K562 (cell line): Measurements from ENCODE around the gene DRC1. TPM values are rescaled to one million over a fixed set of nuclear protein-coding genes. Genes with fewer than 3 reads are reported as not detected.

Experiments
- ATAC-seq: fragments of 200-7000 bp; cut with Tn5 transposase; 3 replicates; pipeline ENCODE4 v1.9.1; 2020; ENCODE audit warnings: moderate library complexity
- BruUV-seq: library from RNA; stranded (reverse); fragments of 400-500 nt; replicated peaks from 2 replicates; lab custom pipeline; 2021; lab: Mats Ljungman, UMichigan
- CTCF ChIA-PET: fragments of 300-600 bp; formaldehyde crosslinking; extraction: SDS; loops from one replicate; lab custom pipeline; 2021; ENCODE audit warnings: low intra/inter-chr PET ratio; lab: Yijun Ruan, JAX
- POLR2A ChIA-PET: fragments of 300-600, 350-650 bp; sonication (Branson Sonifier 250); formaldehyde crosslinking; extraction: SDS; loops from one replicate; lab custom pipeline; 2021; ENCODE audit warnings: antibody characterized with exemption, inconsistent platforms; lab: Yijun Ruan, JAX
- DNase-seq, 4 experiments: peaks; one replicate each; pipeline versions ENCODE4 v3.0.0 to v3.0.0-alpha.2; 2011 to 2018; ENCODE audit warnings: low spot score in 3 of 4, mixed read lengths in 3 of 4; ENCODE audit errors: extremely low read depth in 1 of 4
- FAIRE-seq: peaks from 2 replicates; lab custom pipeline; 2011; peaks lifted over from hg19 to GRCh38; lab: Jason Lieb, UNC
- H2AFZ ChIP-seq: 2 replicates; pipeline ENCODE4 v1.6.0; 2011; ENCODE audit warnings: low read depth, low read length, control low read depth, inconsistent platforms
- H3K27ac ChIP-seq: fragments of 200-600 bp; 3 replicates; pipeline ENCODE4 v1.8.0; 2011; ENCODE audit warnings: low read depth, mild to moderate bottlenecking, control low read depth, inconsistent platforms, low read length, moderate library complexity, mixed read lengths; ENCODE audit errors: extremely low read depth
- H3K27me3 ChIP-seq, 2 experiments: fragments of 300-600 bp in 1 of 2; 2 replicates in 1 of 2; 3 replicates in 1 of 2; pipeline versions ENCODE4 v1.6.0 to v1.8.0; 2011; ENCODE audit warnings: inconsistent platforms in 2 of 2, low read length in 2 of 2, mild to moderate bottlenecking in 1 of 2, mixed read lengths in 1 of 2, moderate library complexity in 1 of 2; ENCODE audit not compliant: control insufficient read depth in 2 of 2, insufficient read depth in 2 of 2
- H3K36me3 ChIP-seq: fragments of 300-600 bp; 3 replicates; pipeline ENCODE4 v1.8.0; 2011; ENCODE audit warnings: mild to moderate bottlenecking, low read length, inconsistent platforms; ENCODE audit not compliant: control insufficient read depth, insufficient read depth
- H3K4me1 ChIP-seq, 2 experiments: fragments of 200-600 bp in 1 of 2; replicated peaks in 1 of 2; 2 replicates in 1 of 2; 3 replicates in 1 of 2; pipeline versions ENCODE4 v1.5.1 to v1.8.0; 2011; ENCODE audit warnings: inconsistent platforms in 2 of 2, low read length in 2 of 2, mild to moderate bottlenecking in 1 of 2, mixed read lengths in 1 of 2, moderate library complexity in 1 of 2; ENCODE audit not compliant: control insufficient read depth in 2 of 2, insufficient read depth in 2 of 2
- H3K4me2 ChIP-seq: 2 replicates; pipeline ENCODE4 v1.6.1; 2011; ENCODE audit warnings: low read length, control low read depth, inconsistent platforms, mixed read lengths; ENCODE audit not compliant: insufficient read depth
- H3K4me3 ChIP-seq: fragments of 200-600 bp; sonication (generic), shearing (Covaris generic); 2 replicates; pipeline ENCODE4 v1.5.1; 2016; ENCODE audit warnings: control low read depth, inconsistent platforms
- H3K79me2 ChIP-seq: fragments of 200-600 bp; 3 replicates; pipeline ENCODE4 v1.8.0; 2011; ENCODE audit warnings: low read length, inconsistent platforms; ENCODE audit not compliant: control insufficient read depth, insufficient read depth
- H3K9ac ChIP-seq, 2 experiments: 2 replicates each; pipeline versions ENCODE4 v1.6.0 to v1.6.1; 2011; ENCODE audit warnings: low read depth in 2 of 2, low read length in 2 of 2, control low read depth in 1 of 2, inconsistent platforms in 1 of 2, mild to moderate bottlenecking in 1 of 2, mixed read lengths in 1 of 2; ENCODE audit not compliant: insufficient read depth in 1 of 2
- H3K9me1 ChIP-seq: one replicate; pipeline ENCODE4 v1.6.0; 2011; ENCODE audit warnings: inconsistent platforms, mild to moderate bottlenecking, low read length, moderate library complexity; ENCODE audit not compliant: control insufficient read depth, insufficient read depth
- H3K9me3 ChIP-seq: replicated peaks from 2 replicates; pipeline ENCODE4 v1.5.1; 2011; ENCODE audit warnings: low read depth, low read length, inconsistent platforms; ENCODE audit not compliant: control insufficient read depth, insufficient read depth
- H4K20me1 ChIP-seq: replicated peaks from 2 replicates; pipeline ENCODE4 v1.6.1; 2011; ENCODE audit warnings: low read length, inconsistent platforms, mixed read lengths; ENCODE audit not compliant: control insufficient read depth, insufficient read depth
- ATF4 ChIP-seq: fragments of 450-650 bp; formaldehyde crosslinking; IDR thresholded peaks from 2 replicates; pipeline ENCODE4 v1.4.0; 2022; ENCODE audit warnings: mild to moderate bottlenecking, moderate library complexity
- CTCF ChIP-seq, 3 experiments: IDR thresholded peaks in 2 of 3; conservative IDR thresholded peaks in 1 of 3; 2 replicates each; pipeline ENCODE4 v1.5.1; 2011 to 2012; ENCODE audit warnings: low read length in 3 of 3, mild to moderate bottlenecking in 3 of 3, control low read depth in 2 of 3, improper control_type of control experiment in 1 of 3, inconsistent platforms in 1 of 3, low read depth in 1 of 3, mixed read lengths in 1 of 3, moderate library complexity in 1 of 3; ENCODE audit not compliant: insufficient read depth in 2 of 3
- ID3 ChIP-seq, 2 experiments: fragments of 250-450 bp in 1 of 2; fragments of 450-650 bp in 1 of 2; sonication (Bioruptor Pico) in 1 of 2; IDR thresholded peaks; 2 replicates each; pipeline versions ENCODE4 v1.6.1 to v1.8.0; 2016 to 2021; ENCODE audit warnings: mild to moderate bottlenecking in 2 of 2, moderate library complexity in 2 of 2, missing compliant biosample characterization in 1 of 2, missing genetic modification characterization in 1 of 2
- KHSRP ChIP-seq: fragments of 450-650 bp; IDR thresholded peaks from 2 replicates; pipeline ENCODE4 v1.6.1; 2017
- PKNOX1 ChIP-seq: fragments of 450-650 bp; IDR thresholded peaks from 2 replicates; pipeline ENCODE4 v1.6.1; 2016
- SAFB2 ChIP-seq: fragments of 200-400 bp; formaldehyde crosslinking; IDR thresholded peaks from 2 replicates; pipeline ENCODE4 v1.6.1; 2018; ENCODE audit warnings: borderline replicate concordance, low read length, low read depth, moderate library complexity; ENCODE audit not compliant: severe bottlenecking
- SNRNP70 ChIP-seq: fragments of 200-400 bp; formaldehyde crosslinking; optimal IDR thresholded peaks from 2 replicates; pipeline ENCODE3; 2017; ENCODE audit warnings: low read depth, low read length
- STAT5A ChIP-seq: IDR thresholded peaks from 2 replicates; pipeline ENCODE4 v1.6.1; 2012; ENCODE audit warnings: low read length, inconsistent platforms, borderline replicate concordance
- TOE1 ChIP-seq, 2 experiments: fragments of 450-650 bp in 1 of 2; sonication (generic) in 1 of 2; formaldehyde crosslinking in 1 of 2; IDR thresholded peaks; 2 replicates each; pipeline versions ENCODE4 v1.7.1 to v1.8.0; 2016 to 2022; ENCODE audit warnings: borderline replicate concordance in 2 of 2, mild to moderate bottlenecking in 2 of 2, antibody characterized with exemption in 1 of 2, inconsistent platforms in 1 of 2, low read depth in 1 of 2, missing genetic modification reagents in 1 of 2, moderate library complexity in 1 of 2
- ZBTB33 ChIP-seq: sonication (generic); formaldehyde crosslinking; IDR thresholded peaks from 2 replicates; pipeline ENCODE4 v1.8.1; 2023; ENCODE audit warnings: mild to moderate bottlenecking, missing genetic modification reagents
- ZNF134 ChIP-seq: fragments of 250-450 bp; sonication (Bioruptor Pico); conservative IDR thresholded peaks from 2 replicates; pipeline ENCODE4 v1.4.0; 2020
- ZNF41 ChIP-seq: fragments of 250-450 bp; sonication (Bioruptor Pico); conservative IDR thresholded peaks from 2 replicates; pipeline ENCODE4 v1.4.0; 2020; ENCODE audit warnings: mild to moderate bottlenecking
- WGBS: fragments of 100-300 bp; shearing (Covaris generic); methylation state at CpG from one replicate; pipeline ENCODE4 v1.1.6; 2016; ENCODE audit warnings: low coverage, mixed read lengths; ENCODE audit not compliant: insufficient coverage; ENCODE audit errors: missing lambda C conversion rate; 5-methylcytosine and 5-hydroxymethylcytosine counted together
- in situ Hi-C: fragments of 300-500 bp; cut with MboI; formaldehyde crosslinking; loops from 4 replicates; pipeline ENCODE4 v1.15.0; 2018; ENCODE audit warnings: inconsistent platforms, mixed read lengths
- intact Hi-C: fragments of 100-400 bp; cut with micrococcal nuclease; formaldehyde crosslinking; loops from 2 replicates; pipeline ENCODE4 v1.14.2; 2022
- polyA plus RNA-seq, 8 experiments: library from polyadenylated mRNA; depleted of rRNA in 4 of 8; stranded (reverse) in 5 of 8; unstranded in 3 of 8; fragments of >200 nt; fragmentation: Nextera tagmentation in 2 of 8; fragmentation: Illumina TruSeq in 1 of 8; extraction: Ambion mirVana in 2 of 8; extraction: Trizol in 1 of 8; gene quantifications; 2 replicates each; pipeline versions ENCODE4 v1.2.1 to v1.2.3, GENCODE V29; 2011 to 2014; ENCODE audit warnings: inconsistent platforms in 1 of 8, missing spikeins in 1 of 8
- total RNA-seq, 7 experiments: library from RNA; depleted of rRNA in 6 of 7; stranded (reverse); fragments of >200 nt in 6 of 7; fragmentation: Illumina TruSeq in 2 of 7; extraction: Trizol in 2 of 7; gene quantifications; 2 replicates each; pipeline versions ENCODE4 v1.2.1 to v1.2.3, GENCODE V29; 2011 to 2021; ENCODE audit warnings: low replicate concordance in 1 of 7

DRC1 gene
- total and polyA plus RNA-seq, 9 of the 15 experiments (the other 6 are each of a cell fraction or from before 2014, with no cell fraction given): 0.07 to 0.10 TPM; not detected in 7

GRCh38 chr2:26481706-26482105 lies 80.0 kb downstream of the DRC1 start:
- no peak overlapping the region for H2AFZ ChIP-seq
- H3K9ac ChIP-seq: no peak overlapping the region
- no peaks in the 10 kb centered on the region for H3K9me1 ChIP-seq
- ChIA-PET CTCF (no interaction called here), POLR2A (interaction anchor here (1.0 kb wide), 1 partner anchor 10 kb away, joined by 4 read pairs; no protein-coding TSS in a partner anchor)
- peaks cover 2 to 24% of the 10 kb centered on the region in 2 experiments; a peak in 3 of 5 replicates for H3K27me3 ChIP-seq
- intact Hi-C loops: no loop called here
- in situ Hi-C loops: no loop called here
- no TSS peak for BruUV-seq
- 11% methylated on average over 3 of the region's 3 CpGs for WGBS
- H4K20me1 ChIP-seq: peaks cover 5% of the 10 kb centered on the region; the same call in 1 of the 2 replicates
- H3K36me3 ChIP-seq: no peaks in the 10 kb centered on the region
- ATAC-seq: no peak
- no peak for DNase-seq
- no peaks in the 10 kb centered on the region; the same call in 1 of the 2 replicates for H3K9me3 ChIP-seq
- H3K4me3 ChIP-seq: no peak overlapping the region
- H3K79me2 ChIP-seq: no peaks in the 10 kb centered on the region
- H3K4me1 ChIP-seq: peaks cover 0 to 24% of the 10 kb centered on the region in 2 experiments; a peak in 2 of 5 replicates
- no peak overlapping the region for H3K4me2 ChIP-seq
- FAIRE-seq: no peak
- H3K27ac ChIP-seq: no peak overlapping the region
- TF ChIP-seq CTCF (IDR thresholded peaks at IDR 0.05 in 2 of 3, conservative IDR thresholded peaks at IDR 0.05 in 1 of 3; ENCODE audit: insufficient read depth in 2 of 3, low read depth in 1 of 3, low read length in 3 of 3): no peak
- TF ChIP-seq ZNF134: no peak
- TF ChIP-seq SAFB2: no peak
- no peak for TF ChIP-seq ZBTB33
- TF ChIP-seq TOE1 (IDR thresholded peaks at IDR 0.05; ENCODE audit: borderline replicate concordance): no peak
- no peak for TF ChIP-seq TOE1 (CRISPR knock-in tag; IDR thresholded peaks at IDR 0.05; ENCODE audit: borderline replicate concordance, low read depth)
- no peak for TF ChIP-seq ATF4
- TF ChIP-seq STAT5A: no peak
- TF ChIP-seq KHSRP: no peak
- no peak for TF ChIP-seq PKNOX1
- TF ChIP-seq ID3 (CRISPR knock-in tag; IDR thresholded peaks at IDR 0.05): no peak
- TF ChIP-seq ID3 (tag; IDR thresholded peaks at IDR 0.05): no peak
- TF ChIP-seq SNRNP70: no peak
- TF ChIP-seq ZNF41 (CRISPR knock-in tag): no peak
